T-helper 22 cell (primary cell): ENCODE data around the gene KIRREL3.

ENCODE experiments used
- DNase-seq: peaks from one replicate; pipeline ENCODE4 v3.0.0-alpha.2; 2020; ENCODE audit warnings: low read depth

The KIRREL3 gene

DNA sequence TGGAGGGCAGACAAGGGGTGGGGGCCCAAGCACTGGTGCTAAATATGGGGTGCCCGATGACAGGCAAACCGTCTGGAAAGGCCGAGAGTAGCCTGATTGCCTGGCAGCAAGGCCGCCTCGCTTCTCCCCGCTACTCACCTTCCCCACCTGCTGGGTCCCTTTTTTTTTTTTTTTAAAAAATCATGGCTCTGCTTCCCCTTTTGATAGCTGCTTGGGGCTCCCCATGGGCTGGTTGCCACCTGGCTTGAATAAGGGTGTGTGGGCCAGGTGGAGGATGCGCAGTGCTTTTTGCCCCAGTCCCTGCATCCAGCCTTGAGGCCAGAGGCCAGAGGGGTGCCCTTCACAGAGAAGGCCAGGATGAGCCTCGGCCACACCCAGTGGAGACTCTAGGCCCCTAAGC is 533.1 kb downstream of the KIRREL3 start:
- DNase-seq, result no peak

- no peak for DNase-seq
These were observed 533.6 kb downstream of the KIRREL3 start for GRCh38 chr11:126467046-126467370.

DNA sequence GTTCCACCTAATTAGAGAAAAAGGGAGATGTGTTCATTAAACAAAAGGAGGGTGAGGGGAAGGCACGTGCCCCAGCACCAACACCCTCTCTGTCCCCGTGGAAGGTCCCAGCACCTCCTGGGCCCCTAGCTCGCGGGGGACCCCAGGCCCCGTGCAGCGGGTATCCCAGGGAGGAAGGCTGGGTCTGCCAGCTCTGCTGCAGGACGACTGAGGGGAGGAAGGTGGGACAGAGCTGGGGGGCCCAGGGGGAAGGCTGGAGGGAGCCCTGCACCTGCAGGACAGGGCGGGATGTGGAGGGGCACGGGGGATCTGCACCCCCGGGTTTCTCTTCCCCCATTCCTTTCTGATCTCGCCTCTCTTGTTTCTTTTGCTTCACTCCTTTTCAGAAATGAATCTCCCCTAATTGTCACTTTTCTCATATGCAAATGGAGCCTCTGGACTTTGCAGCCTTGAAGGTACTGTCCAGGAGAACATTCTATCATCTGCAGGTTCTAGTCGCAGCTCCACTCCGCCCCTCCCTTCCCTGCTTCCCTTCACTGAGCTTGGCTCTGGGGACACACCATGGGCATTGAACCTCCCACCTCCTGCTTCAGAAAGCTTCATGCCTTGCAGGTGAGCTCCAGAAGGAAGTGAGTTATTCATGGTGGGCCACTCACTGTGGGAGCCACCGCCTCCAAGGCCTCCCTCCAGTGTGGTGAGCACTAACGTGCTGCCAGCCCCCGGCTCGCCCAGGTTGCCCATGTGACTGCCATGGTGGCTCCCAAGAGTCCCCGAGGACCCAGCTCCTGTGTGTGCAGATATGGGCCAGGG is 534.1 kb downstream of the KIRREL3 start:
- no peak for DNase-seq

GRCh38 chr11:126465573-126466188 is 534.9 kb downstream of the KIRREL3 start:
- no peak for DNase-seq

- DNase-seq, result no peak
These were observed 535.8 kb downstream of the KIRREL3 start for GRCh38 chr11:126464796-126465195.

DNA sequence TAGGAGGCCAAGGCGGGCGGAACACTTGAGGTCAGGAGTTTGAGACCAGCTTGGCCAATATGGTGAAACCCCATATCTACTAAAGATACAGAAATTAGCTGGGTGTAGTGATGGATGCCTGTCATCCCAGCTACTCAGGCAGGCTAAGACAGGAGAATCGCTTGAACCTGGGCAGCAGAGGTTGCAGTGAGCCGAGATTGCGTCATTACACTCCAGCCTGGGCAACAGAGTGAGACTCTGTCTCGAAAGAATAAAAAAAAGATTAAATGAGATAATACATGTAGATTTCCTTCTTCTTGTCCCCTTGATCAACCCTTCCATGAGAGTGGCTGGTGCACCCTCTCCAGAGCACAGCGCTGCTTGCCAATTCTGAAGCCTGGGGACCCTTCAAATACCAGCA is 538.1 kb downstream of the KIRREL3 start:
- DNase-seq, result no peak

DNA sequence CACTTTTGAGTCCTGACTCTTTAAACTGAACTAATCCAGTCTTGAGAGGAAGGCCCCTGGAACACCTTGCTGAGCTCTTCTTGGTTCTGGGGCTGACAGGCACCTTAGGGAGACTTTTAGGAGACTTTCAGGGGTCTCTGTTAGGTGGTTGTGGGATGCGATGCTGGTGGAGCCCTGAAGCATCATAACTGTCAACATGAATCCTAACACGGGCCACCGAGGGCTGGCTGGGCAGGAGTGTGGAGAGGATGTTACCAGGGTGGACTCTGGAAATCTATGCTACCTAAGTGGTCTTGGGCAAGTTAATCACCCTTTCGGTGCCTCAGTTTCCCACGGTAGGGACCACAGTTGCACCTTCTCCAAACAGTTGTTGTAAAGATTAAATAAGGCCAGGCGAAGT is 538.6 kb downstream of the KIRREL3 start:
- no peak for DNase-seq

GRCh38 chr11:126461096-126461440 is 539.5 kb downstream of the KIRREL3 start:
- DNase-seq, result no peak

DNA sequence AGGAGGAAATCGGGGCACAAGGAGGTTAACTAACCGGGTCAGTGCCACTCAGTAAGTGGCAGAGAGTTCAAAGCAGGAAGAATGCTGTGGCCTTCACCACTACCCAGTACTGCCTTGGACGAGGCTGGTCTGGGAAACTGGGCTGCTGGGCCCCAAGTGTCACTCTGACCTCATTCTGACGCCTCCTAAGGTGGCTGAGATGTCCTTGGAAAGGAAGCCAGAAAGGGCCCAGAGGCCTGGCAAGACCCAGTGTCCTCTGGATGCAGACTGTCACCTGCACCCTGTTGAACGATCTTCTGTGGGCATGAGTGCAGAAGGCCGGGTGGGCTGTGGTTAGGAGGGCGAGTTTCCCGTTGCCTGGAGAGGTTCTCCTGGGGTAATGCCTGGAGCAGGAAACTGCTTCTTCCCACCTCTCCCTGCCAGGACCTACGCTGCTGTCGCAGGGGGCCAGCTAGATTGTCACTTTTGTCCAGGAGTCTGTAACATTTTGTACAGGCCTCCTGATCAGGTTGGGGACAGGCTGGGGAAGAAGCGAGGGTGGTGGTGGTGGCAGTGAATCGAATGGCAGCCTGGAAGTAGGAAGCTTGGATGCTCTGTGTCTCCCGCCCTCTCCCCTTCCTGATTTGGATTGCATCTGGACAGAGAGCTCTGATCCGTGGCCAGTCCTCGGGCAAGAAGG is 540.0 kb downstream of the KIRREL3 start:
- DNase-seq, result no peak

DNA sequence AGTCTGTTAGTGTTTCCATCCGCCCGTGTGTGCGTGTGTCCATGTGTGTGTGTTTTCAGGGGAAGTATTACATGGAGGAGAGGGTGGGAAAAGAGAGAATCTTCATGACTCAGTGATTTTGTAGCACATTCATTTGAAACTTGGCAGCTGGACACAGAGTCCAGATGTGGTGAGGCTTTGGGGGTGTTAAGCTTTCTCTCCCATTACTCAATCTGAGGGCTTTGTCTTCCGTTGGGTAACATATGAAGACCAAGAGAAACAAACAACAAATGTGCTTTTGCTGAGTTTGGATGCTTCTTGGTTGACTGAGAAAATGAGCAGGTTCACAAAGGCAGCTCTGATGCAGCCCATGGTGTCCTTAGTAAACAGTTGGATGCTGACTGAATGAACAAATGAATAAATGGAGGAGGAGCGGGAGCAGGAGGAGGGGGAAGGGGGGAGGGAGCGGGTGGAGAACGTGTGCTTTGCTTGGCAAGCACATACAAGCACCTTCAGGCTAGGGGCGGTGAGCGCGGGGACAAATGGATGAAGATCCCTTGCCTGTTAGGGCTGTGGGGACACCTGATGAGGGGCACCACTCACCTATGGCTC is 540.8 kb downstream of the KIRREL3 start:
- no peak for DNase-seq

DNA sequence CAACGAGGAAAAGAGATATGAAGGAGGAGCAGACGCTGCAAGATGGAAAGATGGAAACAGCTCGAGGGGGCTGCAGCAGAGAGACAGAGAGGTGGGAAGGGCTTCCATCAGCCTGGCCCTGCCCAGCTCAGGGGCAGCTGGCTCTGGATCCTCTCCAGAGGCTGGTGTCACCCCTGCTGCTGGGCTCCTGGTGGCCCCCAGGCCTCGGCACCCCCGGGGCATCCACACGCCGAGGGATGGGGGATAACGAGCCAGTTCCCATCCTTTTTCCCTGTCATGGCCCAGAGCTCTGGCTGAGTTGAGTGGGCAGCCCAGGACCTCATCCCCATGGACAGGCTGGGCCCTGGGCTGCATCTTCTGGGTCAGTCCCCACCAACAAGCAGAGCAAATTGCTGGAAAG is 542.8 kb downstream of the KIRREL3 start:
- DNase-seq, result no peak

DNA sequence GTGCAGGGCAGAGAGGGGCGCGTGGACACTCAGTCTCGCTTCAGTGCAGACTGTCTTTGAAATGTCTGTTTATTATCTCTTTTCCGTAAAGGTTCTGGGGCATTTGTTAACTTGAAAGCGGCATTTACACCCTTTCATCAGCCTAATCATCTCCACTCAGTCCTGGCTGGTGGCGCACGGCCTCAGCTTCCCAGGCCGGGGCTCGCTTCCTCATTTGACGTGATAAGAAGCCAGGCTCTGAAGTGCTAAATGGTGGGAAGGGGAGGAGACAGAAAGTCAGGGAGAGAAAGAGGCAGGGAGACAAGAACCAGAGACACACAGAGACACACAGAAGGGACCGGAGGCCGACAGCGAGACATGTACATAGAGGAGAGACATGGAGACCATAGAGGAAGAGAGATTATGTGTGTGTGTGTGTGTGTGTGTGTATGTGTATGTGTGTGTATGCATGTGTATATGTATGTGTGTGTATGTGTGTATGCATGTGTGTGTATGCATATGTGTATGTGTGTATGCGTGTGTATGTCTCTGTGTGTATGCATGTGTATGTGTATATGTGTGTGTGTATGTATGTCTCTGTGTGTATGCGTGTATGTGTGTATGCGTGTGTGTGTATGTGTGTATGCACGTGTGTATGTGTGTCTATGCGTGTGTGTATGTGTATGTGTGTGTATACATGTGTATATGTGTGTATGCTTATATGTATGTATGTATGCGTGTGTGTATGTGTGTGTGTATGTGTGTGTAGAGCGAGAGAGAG is 543.6 kb downstream of the KIRREL3 start:
- DNase-seq, result no peak

GRCh38 chr11:126456089-126456488 is 544.5 kb downstream of the KIRREL3 start:
- DNase-seq, result no peak

DNA sequence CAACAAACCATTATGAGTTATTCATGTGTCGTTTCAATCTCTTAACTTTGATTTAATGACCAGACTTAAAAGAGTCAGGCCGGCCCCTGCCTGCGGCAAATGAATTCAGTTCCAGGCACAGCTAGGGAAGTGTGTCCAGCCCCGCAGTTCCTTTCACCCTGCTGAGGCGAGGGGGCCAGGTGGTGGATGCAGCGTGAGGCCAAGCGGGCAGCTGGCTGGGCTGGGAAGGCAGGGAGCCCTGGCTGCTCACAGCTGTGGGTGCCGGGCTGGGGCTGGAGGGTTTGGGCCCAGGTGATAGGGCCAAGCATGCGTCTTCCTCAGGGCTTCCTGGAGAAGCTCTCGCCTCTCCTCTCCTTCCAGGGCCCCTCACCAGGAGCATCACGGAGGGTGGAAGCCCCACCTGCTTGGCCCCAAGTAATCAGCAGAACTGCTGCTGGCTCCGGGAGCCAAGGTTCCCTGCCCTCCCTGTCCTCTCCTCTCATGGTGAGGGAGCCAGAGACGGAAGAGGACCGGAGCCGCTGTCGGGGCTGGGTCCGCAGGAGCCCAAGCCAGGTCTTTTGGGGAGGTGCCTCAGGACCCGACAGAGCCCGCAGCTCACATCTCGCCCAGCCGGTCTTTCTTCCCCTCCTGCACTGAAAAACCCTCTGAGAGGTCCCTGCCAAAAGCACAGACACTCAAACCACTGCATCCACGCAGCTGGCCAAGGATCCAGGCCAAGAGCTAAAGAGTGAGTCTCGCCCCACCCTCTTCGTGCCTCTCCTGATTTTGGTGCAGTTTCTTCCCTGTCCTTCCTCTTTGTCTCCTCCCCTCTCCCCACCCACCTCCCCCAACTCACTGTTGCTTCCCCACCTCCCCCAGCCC is 548.1 kb downstream of the KIRREL3 start:
- no peak for DNase-seq

GRCh38 chr11:126451211-126451802 is 549.3 kb downstream of the KIRREL3 start:
- no peak for DNase-seq

DNA sequence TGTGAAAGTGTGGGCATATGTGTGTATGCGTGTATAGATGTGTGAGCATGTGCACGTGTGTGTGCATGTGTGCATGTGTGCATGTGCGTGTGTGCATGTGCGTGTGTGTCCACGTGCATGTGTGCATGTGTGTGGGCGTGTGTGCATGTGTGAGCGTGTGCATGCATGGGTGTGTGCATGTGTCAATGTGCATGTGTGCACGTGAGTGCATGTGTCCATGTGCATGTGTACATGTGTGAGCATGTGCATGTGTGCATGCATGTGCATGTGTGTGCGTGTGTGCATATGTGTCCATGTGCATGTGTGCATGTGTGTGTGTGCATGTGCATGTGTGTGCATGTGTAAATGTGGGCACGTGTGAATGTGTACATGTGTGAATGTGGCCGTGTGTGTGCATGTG is 549.8 kb downstream of the KIRREL3 start:
- DNase-seq, result no peak

DNA sequence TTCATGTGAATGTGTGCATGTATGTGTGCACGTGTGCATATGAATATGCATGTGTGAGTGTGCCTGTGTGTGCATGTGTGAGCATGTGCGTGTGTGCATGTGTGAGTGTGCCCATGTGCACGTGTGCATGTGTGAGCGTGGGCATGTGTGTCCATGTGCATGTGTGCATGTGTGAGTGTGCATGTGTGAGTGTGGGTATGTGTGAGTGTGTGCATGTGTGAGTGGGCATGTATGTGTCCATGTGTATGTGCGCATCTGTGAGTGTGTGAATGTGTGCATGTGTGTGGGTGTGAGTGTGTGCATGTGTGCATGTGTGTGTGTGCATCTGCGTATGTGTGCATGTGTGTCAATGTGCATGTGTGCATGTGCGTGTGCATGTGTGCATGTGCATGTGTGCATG is 550.4 kb downstream of the KIRREL3 start:
- no peak for DNase-seq

- no peak for DNase-seq
These were observed 554.0 kb downstream of the KIRREL3 start for GRCh38 chr11:126446581-126446980.

- no peak for DNase-seq
These were observed 556.5 kb downstream of the KIRREL3 start for GRCh38 chr11:126444072-126444471.

- no peak for DNase-seq
These were observed 557.5 kb downstream of the KIRREL3 start for GRCh38 chr11:126443120-126443519.
